ENCODE data around the gene SLC51B. TPM values are rescaled to one million over a fixed set of nuclear protein-coding genes. Genes with fewer than 3 reads are reported as not detected.

Gene SLC51B
- total RNA-seq, result not detected
- polyA plus RNA-seq, result under 1 TPM in 2 of 3 donors, not detected in 1; 0.04 to 0.07 TPM
- long read RNA-seq, donor 1, result 0 reads
- long read RNA-seq, donor 2, result 0 reads

GRCh38 chr15:65044724-65045481 is at the start of gene SLC51B:
Gene SLC51B, plus strand, starts transcription at chr15:65045387. Its CDS starts 4,618 bp downstream, at chr15:65050005.
- peak within 1 kb of the TSS; percentile 2 for H3K27ac ChIP-seq
- intact Hi-C loops (cut with DNase I), result no loop called here
- H3K9me3 ChIP-seq, result no peaks in the 10 kb centered on the region
- ATAC-seq (peak in 2 of 4 donors; percentile 40 to 71), DNase-seq (no peak)
- 52 to 64% (median 58%) methylated on average over 7 of the region's 7 CpGs for WGBS, 3 donors
- TF ChIP-seq CTCF (IDR thresholded peaks at IDR 0.05), result no peak
- no peak within 1 kb of the TSS for H3K4me3 ChIP-seq
- H3K36me3 ChIP-seq (ENCODE audit: insufficient read depth in 1 of 2, low read depth in 1 of 2), result no peaks in the 10 kb centered on the region
- H3K4me1 ChIP-seq, result peaks cover 17% of the 10 kb centered on the region
- no peaks in the 10 kb centered on the region for H3K27me3 ChIP-seq (ENCODE audit: insufficient read depth in 3 of 3, low read length in 2 of 3)

GRCh38 chr15:64997066-64997465 is 48.1 kb upstream of the SLC51B start:
- Histone ChIP-seq H3K4me1 (no peaks in the 10 kb centered on the region), H3K27me3 (ENCODE audit: insufficient read depth in 3 of 3, low read length in 2 of 3) (no peaks in the 10 kb centered on the region), H3K9me3 (no peaks in the 10 kb centered on the region), H3K36me3 (ENCODE audit: insufficient read depth in 1 of 2, low read depth in 1 of 2) (peaks cover 0 to 13% of the 10 kb centered on the region in 2 donors), H3K4me3 (no peak overlapping the region), H3K27ac (no peak overlapping the region)
- WGBS, 3 donors, result 62 to 74% (median 70%) methylated on average over 5 of the region's 5 CpGs
- TF ChIP-seq CTCF (IDR thresholded peaks at IDR 0.05), result no peak
- no peak for DNase-seq
- intact Hi-C loops (cut with DNase I), result no loop called here
- ATAC-seq, result no peak

GRCh38 chr15:64997745-64998375 is 47.3 kb upstream of the SLC51B start:
- ATAC-seq, result no peak
- intact Hi-C loops (cut with DNase I), result no loop called here
- TF ChIP-seq CTCF (IDR thresholded peaks at IDR 0.05), result no peak
- 71 to 82% (median 73%) methylated on average over 4 of the region's 4 CpGs for WGBS, 3 donors
- Histone ChIP-seq H3K27me3 (ENCODE audit: insufficient read depth in 3 of 3, low read length in 2 of 3) (no peaks in the 10 kb centered on the region), H3K4me3 (no peak overlapping the region), H3K4me1 (no peaks in the 10 kb centered on the region), H3K9me3 (no peaks in the 10 kb centered on the region), H3K36me3 (ENCODE audit: insufficient read depth in 1 of 2, low read depth in 1 of 2) (peaks cover 0 to 21% of the 10 kb centered on the region in 2 donors), H3K27ac (no peak overlapping the region)
- DNase-seq, result no peak

GRCh38 chr15:65004993-65005392 is 40.2 kb upstream of the SLC51B start:
- peaks cover 0 to 70% of the 10 kb centered on the region in 2 donors for H3K36me3 ChIP-seq (ENCODE audit: insufficient read depth in 1 of 2, low read depth in 1 of 2)
- H3K27ac ChIP-seq, result no peak overlapping the region
- H3K27me3 ChIP-seq (ENCODE audit: insufficient read depth in 3 of 3, low read length in 2 of 3), result no peaks in the 10 kb centered on the region
- H3K9me3 ChIP-seq, result no peaks in the 10 kb centered on the region
- TF ChIP-seq CTCF (IDR thresholded peaks at IDR 0.05), result no peak
- no peak for ATAC-seq
- intact Hi-C loops (cut with DNase I), result no loop called here
- no peak overlapping the region for H3K4me3 ChIP-seq
- DNase-seq, result no peak
- 72 to 77% (median 75%) methylated on average over 3 of the region's 3 CpGs for WGBS, 3 donors
- no peaks in the 10 kb centered on the region for H3K4me1 ChIP-seq

Measured in psoas muscle (tissue), 8 donors.